Activated T-helper 17 cell treated with anti-CD3 and anti-CD28 coated beads, Interleukin-2, amount 50 U/mL, for 72 hours (primary cell): ENCODE measurements around the gene ETF1. TPM values are rescaled to one million over a fixed set of nuclear protein-coding genes. Genes with fewer than 3 reads are reported as not detected.

Experiments used
- ATAC-seq: fragments of 150-1000 bp; cut with Tn5 transposase; replicated peaks from 2 replicates; pipeline ENCODE4 v1.10.0; 2021; ENCODE audit warnings: mild to moderate bottlenecking, moderate library complexity
- H3K27ac Mint-ChIP-seq: one replicate; pipeline ENCODE4 v1.8.0; 2022; ENCODE audit warnings: mixed read lengths
- H3K27me3 Mint-ChIP-seq: one replicate; pipeline ENCODE4 v1.8.0; 2022; ENCODE audit warnings: mixed read lengths
- H3K36me3 Mint-ChIP-seq: one replicate; pipeline ENCODE4 v1.8.0; 2022; ENCODE audit warnings: low read depth, mild to moderate bottlenecking, mixed read lengths
- H3K4me1 Mint-ChIP-seq: one replicate; pipeline ENCODE4 v1.8.0; 2022; ENCODE audit warnings: mixed read lengths
- H3K4me3 Mint-ChIP-seq: one replicate; pipeline ENCODE4 v1.8.0; 2022; ENCODE audit warnings: mild to moderate bottlenecking, mixed read lengths
- H3K9me3 Mint-ChIP-seq: one replicate; pipeline ENCODE4 v1.8.0; 2022; ENCODE audit warnings: mixed read lengths
- total RNA-seq, 2 donors: library from RNA; stranded (reverse); gene quantifications; one replicate each; pipeline ENCODE4 v1.2.3, GENCODE V29; 2022

ETF1 gene
- total RNA-seq, 2 donors from 2014 or later: 73.0 to 159 TPM

- Mint-ChIP-seq H3K27ac (no peak overlapping the region), H3K4me3 (no peak overlapping the region), H3K27me3 (no peaks in the 10 kb centered on the region), H3K4me1 (peaks cover 31% of the 10 kb centered on the region), H3K9me3 (peaks cover 2% of the 10 kb centered on the region), H3K36me3 (peaks cover 100% of the 10 kb centered on the region)
- no peak for ATAC-seq
Measured at GRCh38 chr5:138570871-138571270, 27.8 kb upstream of the ETF1 start.

- Mint-ChIP-seq H3K27ac (no peak overlapping the region), H3K4me3 (peak overlapping the region; percentile 32), H3K36me3 (peaks cover 100% of the 10 kb centered on the region), H3K9me3 (no peaks in the 10 kb centered on the region), H3K4me1 (peaks cover 34% of the 10 kb centered on the region), H3K27me3 (no peaks in the 10 kb centered on the region)
- no peak for ATAC-seq
Measured at GRCh38 chr5:138569782-138570181, 26.7 kb upstream of the ETF1 start.

GRCh38 chr5:138568061-138568824 is 25.2 kb upstream of the ETF1 start:
- Mint-ChIP-seq H3K27me3 (no peaks in the 10 kb centered on the region), H3K27ac (peak overlapping the region; percentile 83), H3K36me3 (peaks cover 100% of the 10 kb centered on the region), H3K4me3 (no peak overlapping the region), H3K9me3 (no peaks in the 10 kb centered on the region), H3K4me1 (peaks cover 38% of the 10 kb centered on the region)
- ATAC-seq: no peak

GRCh38 chr5:138566792-138567191 is 23.8 kb upstream of the ETF1 start:
- Mint-ChIP-seq H3K4me1 (peaks cover 40% of the 10 kb centered on the region), H3K9me3 (no peaks in the 10 kb centered on the region), H3K36me3 (peaks cover 98% of the 10 kb centered on the region), H3K27me3 (no peaks in the 10 kb centered on the region), H3K27ac (peak overlapping the region; percentile 83), H3K4me3 (peak overlapping the region; percentile 26)
- no peak for ATAC-seq

DNA sequence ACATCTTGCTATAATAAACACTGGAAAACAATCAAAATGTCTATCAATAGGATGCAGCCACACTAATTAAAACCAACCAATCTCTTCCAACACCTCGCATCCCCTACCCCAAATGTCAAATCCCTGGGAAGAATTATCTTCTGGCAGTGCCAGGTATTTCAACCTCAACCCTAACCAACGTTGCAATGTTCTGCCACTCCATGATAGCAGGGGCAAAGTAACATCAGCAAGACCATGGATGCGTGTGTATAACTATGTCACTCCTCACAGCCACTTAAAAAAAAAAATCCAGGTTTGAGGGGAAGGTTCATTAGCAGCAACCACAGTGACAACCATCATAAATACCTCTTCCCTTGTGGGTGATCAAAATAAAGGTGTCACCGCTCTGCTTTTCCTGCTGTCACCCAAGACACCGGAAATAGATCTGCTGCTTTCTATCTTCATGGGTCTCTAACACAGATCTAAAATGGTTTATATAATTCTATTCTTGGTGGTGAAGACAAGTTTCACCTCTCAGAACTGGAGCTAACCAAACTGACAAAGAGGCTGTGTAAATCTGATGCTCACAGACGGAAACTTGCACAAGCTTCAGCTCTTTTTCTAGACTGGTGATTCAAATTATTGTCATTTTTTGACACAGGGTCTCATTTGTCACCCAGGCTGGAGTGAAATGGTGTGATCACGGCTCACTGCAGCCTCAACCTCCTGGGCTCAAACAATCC is 22.2 kb upstream of the ETF1 start:
- peak; percentile 77 for ATAC-seq
- peak overlapping the region; percentile 75 for H3K27ac Mint-ChIP-seq
- peaks cover 98% of the 10 kb centered on the region for H3K36me3 Mint-ChIP-seq
- H3K4me3 Mint-ChIP-seq: peak overlapping the region; percentile 46
- no peaks in the 10 kb centered on the region for H3K27me3 Mint-ChIP-seq
- H3K4me1 Mint-ChIP-seq: peaks cover 36% of the 10 kb centered on the region
- no peaks in the 10 kb centered on the region for H3K9me3 Mint-ChIP-seq

DNA sequence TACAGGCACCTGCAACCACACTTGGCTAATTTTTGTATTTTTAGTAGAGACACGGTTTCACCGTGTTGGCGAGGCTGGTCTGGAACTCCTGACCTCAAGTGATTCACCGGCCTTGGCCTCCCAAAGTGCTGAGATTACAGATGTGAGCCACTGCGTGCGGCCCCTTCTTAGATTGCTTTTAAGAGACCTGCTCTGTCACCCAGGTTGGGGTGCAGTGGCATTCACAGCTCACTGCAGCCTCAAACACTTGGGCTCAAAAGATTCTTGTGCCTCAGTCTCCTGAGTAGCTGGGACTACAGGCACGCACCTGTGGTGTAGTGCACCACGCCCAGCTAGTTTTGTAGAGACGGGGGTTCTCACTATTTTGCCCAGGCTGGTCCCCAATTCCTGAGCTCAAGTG is 21.2 kb upstream of the ETF1 start:
- H3K36me3 Mint-ChIP-seq: peaks cover 98% of the 10 kb centered on the region
- no peaks in the 10 kb centered on the region for H3K9me3 Mint-ChIP-seq
- H3K4me1 Mint-ChIP-seq: peaks cover 46% of the 10 kb centered on the region
- ATAC-seq: no peak
- no peak overlapping the region for H3K4me3 Mint-ChIP-seq
- H3K27me3 Mint-ChIP-seq: no peaks in the 10 kb centered on the region
- H3K27ac Mint-ChIP-seq: peak overlapping the region; percentile 75

GRCh38 chr5:138563340-138564118 is 20.5 kb upstream of the ETF1 start:
- Mint-ChIP-seq H3K4me1 (peaks cover 46% of the 10 kb centered on the region), H3K9me3 (no peaks in the 10 kb centered on the region), H3K27me3 (no peaks in the 10 kb centered on the region), H3K27ac (peak overlapping the region; percentile 21), H3K4me3 (no peak overlapping the region), H3K36me3 (peaks cover 98% of the 10 kb centered on the region)
- no peak for ATAC-seq

GRCh38 chr5:138560971-138561370 is 17.9 kb upstream of the ETF1 start:
- ATAC-seq: no peak
- Mint-ChIP-seq H3K4me1 (peaks cover 35% of the 10 kb centered on the region), H3K9me3 (no peaks in the 10 kb centered on the region), H3K27ac (no peak overlapping the region), H3K27me3 (no peaks in the 10 kb centered on the region), H3K4me3 (no peak overlapping the region), H3K36me3 (peaks cover 98% of the 10 kb centered on the region)

DNA sequence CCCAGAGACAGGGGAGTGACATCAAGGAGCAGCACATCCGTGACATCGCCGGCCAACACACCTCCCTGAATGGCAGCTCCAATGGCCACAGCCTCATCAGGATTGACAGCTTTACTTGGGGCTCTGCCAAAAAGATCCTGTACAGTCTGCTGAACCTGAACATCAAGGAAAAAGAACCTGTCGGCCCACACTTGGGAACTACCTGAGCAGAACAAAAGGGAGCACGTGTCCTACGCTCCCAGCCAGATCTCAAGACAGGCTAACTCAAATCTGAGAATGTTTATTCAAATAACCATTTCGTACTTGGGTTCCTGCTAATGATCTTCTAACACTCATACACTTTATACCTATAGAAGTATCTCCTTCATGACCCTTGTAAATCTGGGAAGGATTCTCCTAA is 16.9 kb upstream of the ETF1 start:
- Mint-ChIP-seq H3K4me1 (peaks cover 31% of the 10 kb centered on the region), H3K4me3 (no peak overlapping the region), H3K36me3 (peaks cover 98% of the 10 kb centered on the region), H3K27ac (no peak overlapping the region), H3K9me3 (no peaks in the 10 kb centered on the region), H3K27me3 (no peaks in the 10 kb centered on the region)
- no peak for ATAC-seq

- Mint-ChIP-seq H3K4me3 (no peak overlapping the region), H3K36me3 (peaks cover 98% of the 10 kb centered on the region), H3K4me1 (peaks cover 18% of the 10 kb centered on the region), H3K27me3 (no peaks in the 10 kb centered on the region), H3K27ac (peak overlapping the region; percentile 40), H3K9me3 (no peaks in the 10 kb centered on the region)
- ATAC-seq: no peak
Measured at GRCh38 chr5:138557677-138558076, 14.6 kb upstream of the ETF1 start.

DNA sequence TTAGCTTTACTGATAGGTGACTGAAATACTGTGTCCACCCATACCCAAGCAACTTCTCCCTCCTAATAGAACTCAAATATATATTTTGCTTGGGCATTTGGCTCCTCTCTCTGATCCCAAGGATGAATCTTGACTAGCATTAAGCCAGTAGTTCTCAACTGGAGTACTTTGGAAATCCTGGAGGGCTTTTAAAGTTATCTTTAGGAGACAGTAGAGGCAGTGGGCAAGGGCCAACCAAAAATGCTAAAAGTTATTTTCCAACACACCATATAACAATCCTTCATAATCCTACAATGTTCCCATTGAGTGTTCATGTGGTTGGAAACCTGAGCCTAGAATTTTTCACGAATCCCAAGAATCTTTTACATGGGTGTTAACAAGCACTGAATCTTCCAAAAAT is 11.1 kb upstream of the ETF1 start:
- no peaks in the 10 kb centered on the region for H3K27me3 Mint-ChIP-seq
- peaks cover 6% of the 10 kb centered on the region for H3K4me1 Mint-ChIP-seq
- no peak overlapping the region for H3K4me3 Mint-ChIP-seq
- peak overlapping the region; percentile 54 for H3K27ac Mint-ChIP-seq
- no peaks in the 10 kb centered on the region for H3K9me3 Mint-ChIP-seq
- no peak for ATAC-seq
- peaks cover 77% of the 10 kb centered on the region for H3K36me3 Mint-ChIP-seq

DNA sequence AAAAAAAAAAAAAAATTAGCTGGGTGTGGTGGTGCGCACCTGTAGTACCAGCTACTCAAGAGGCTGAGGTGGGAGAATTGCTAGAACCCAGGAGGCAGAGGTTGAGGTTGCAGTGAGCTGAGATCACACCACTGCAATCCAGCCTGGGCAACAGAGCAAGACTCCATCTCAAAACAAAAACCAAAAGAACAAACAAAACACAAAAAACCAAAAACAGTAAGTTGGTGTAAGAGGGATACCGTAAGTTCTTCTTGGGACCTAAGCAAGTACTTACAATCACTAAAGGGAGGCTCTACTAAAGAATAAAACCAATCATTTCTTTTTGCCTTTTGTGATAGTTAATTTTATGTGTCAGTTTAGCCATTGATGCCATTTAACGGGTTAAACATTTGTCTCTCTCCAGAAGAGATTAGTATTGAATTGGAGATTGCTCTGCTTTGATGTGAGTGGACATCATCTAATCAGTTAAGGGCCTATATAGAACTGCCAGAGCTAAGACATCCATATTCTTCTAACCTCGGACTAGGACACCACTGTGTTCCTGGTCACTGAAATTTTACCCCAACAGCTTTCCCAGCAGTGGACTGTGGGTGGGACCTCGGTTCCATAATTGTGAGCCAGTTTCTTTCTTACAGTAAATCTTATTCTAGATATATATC is 10.5 kb upstream of the ETF1 start:
- no peak for ATAC-seq
- H3K4me3 Mint-ChIP-seq: no peak overlapping the region
- H3K9me3 Mint-ChIP-seq: no peaks in the 10 kb centered on the region
- no peaks in the 10 kb centered on the region for H3K27me3 Mint-ChIP-seq
- peaks cover 4% of the 10 kb centered on the region for H3K4me1 Mint-ChIP-seq
- H3K27ac Mint-ChIP-seq: no peak overlapping the region
- peaks cover 73% of the 10 kb centered on the region for H3K36me3 Mint-ChIP-seq

DNA sequence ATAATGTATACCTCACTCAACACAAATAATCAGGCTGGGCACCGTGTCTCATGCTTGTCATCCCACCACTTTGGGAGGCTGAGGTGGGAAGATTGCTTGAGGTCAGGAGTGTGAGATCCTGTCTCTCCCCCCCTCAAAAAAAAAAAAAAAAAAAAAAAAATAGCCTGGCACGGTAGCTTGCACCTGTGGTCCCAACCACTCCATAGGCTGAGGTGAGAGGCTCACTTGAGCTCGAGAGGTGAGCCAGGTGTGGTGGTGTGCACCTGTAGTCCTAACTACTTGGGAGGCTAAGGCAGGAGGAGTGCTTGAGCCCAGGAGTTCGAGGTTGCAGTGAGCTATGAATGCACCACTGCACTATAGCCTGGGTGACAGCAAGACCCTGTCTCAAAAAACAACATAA is 9.6 kb upstream of the ETF1 start:
- ATAC-seq: no peak
- H3K9me3 Mint-ChIP-seq: no peaks in the 10 kb centered on the region
- H3K4me3 Mint-ChIP-seq: no peak overlapping the region
- peaks cover 72% of the 10 kb centered on the region for H3K36me3 Mint-ChIP-seq
- no peak overlapping the region for H3K27ac Mint-ChIP-seq
- peaks cover 10% of the 10 kb centered on the region for H3K4me1 Mint-ChIP-seq
- H3K27me3 Mint-ChIP-seq: no peaks in the 10 kb centered on the region

- Mint-ChIP-seq H3K9me3 (no peaks in the 10 kb centered on the region), H3K4me1 (peaks cover 22% of the 10 kb centered on the region), H3K4me3 (no peak overlapping the region), H3K27ac (no peak overlapping the region), H3K36me3 (peaks cover 48% of the 10 kb centered on the region), H3K27me3 (no peaks in the 10 kb centered on the region)
- no peak for ATAC-seq
Measured at GRCh38 chr5:138549414-138549813, 6.4 kb upstream of the ETF1 start.
